GM13977 (cell line): ENCODE results near the gene AKR1C2.
"Not testable (repeated sequence)": the region's sequence is repeated elsewhere in the genome, so short reads cannot be mapped to it uniquely, and the experiment has no call there.

Experiments used
- DNase-seq: peaks from one replicate; pipeline ENCODE4 v3.0.0; 2012; ENCODE audit warnings: low spot score
- in situ Hi-C: fragments of 300-500 bp; cut with MboI; formaldehyde crosslinking; loops from one replicate; pipeline ENCODE4 v1.12.0; 2022; ENCODE audit warnings: low sequenced_read_pairs, low pct_unique_long_range_greater_than_20kb, mixed read lengths, inconsistent platforms; ENCODE audit not compliant: unreplicated experiment
- TF ChIP-seq, protein P1 (sequence below): IDR thresholded peaks from 2 replicates; pipeline ENCODE4 v1.5.1; 2012; ENCODE audit warnings: mild to moderate bottlenecking, control low read depth; ENCODE audit not compliant: insufficient read depth; ENCODE audit errors: extremely low read depth, missing control alignments

Gene AKR1C2

DNA sequence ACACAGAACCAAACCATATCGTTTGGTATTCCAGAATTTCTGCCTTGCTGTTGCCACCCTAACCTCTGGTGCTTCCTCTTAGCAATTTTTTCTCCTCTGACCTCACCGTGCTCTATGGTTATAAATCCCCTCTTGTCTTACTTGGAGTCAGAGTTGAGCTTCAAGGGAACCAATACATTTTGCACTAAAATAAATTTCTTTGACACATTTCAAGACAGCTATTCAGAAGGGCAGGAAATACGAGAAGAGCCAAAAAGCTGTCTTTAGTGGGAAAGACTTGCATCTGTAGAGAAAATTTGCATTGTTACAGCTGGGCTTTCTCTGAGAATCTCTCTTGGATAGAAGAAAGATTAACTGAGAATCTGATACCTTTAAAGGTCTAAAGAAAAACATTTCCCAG, 14.5 kb upstream of the AKR1C2 start:
- no peak for DNase-seq
- TF ChIP-seq, protein P1, sequence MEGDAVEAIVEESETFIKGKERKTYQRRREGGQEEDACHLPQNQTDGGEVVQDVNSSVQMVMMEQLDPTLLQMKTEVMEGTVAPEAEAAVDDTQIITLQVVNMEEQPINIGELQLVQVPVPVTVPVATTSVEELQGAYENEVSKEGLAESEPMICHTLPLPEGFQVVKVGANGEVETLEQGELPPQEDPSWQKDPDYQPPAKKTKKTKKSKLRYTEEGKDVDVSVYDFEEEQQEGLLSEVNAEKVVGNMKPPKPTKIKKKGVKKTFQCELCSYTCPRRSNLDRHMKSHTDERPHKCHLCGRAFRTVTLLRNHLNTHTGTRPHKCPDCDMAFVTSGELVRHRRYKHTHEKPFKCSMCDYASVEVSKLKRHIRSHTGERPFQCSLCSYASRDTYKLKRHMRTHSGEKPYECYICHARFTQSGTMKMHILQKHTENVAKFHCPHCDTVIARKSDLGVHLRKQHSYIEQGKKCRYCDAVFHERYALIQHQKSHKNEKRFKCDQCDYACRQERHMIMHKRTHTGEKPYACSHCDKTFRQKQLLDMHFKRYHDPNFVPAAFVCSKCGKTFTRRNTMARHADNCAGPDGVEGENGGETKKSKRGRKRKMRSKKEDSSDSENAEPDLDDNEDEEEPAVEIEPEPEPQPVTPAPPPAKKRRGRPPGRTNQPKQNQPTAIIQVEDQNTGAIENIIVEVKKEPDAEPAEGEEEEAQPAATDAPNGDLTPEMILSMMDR: no peak
- in situ Hi-C loops: no loop called here

DNA sequence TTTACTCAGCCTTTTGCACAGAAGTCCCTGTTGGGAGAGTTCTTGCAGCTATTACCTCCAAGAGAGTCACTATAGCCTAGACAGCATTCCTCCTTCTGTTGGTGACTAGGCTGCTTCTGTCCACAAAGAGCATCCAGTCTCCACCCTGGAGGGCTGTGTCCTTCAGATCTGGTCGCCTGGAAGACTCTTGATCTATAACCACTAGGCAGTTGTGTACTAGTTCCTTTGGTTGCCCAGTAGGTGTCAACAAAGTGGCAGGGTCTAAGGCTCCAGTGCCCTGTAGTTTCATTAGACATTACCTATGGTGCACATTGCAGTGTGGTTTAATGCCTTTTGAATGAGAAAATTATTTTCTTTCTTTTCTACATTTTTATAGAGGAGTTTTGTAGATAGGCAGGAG, 11.3 kb upstream of the AKR1C2 start:
- no peak for DNase-seq
- TF ChIP-seq, protein P1: no peak

DNA sequence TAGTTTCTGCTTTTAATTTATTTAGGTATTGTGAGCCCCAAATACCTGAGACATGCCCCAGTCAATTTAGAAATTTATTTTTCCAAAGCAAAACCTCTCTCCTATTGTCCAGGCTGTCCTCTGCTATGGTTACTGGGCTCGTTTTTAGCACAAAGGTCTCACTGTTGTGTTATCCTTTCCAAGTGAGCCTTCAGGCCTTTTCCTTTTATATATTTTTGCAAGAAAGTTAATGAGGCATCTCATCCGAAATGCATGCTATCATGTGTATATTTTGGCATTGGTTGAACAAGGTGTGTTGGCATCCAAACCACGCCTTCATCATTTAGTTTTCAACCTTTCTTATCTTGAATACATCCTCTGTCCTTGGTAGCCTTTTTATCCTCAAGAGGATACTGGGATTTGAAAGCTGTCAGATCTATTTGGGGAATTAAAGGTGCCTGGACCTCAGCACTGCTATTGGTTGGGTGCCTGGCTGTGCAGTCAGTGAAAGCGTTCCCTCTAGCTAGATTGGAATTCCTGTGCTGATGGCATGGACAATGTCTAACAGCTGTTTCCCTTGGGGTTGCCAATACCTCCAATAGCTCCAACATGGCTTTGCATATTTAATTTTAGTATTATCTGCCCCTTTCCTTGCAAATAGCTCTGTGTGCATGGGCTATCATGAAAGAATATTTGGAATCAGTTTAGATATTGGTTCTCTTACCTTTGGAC, 10.7 kb upstream of the AKR1C2 start:
- in situ Hi-C loops, DNase-seq: not testable (repeated sequence)

More for the DNA sequence above, 11.3 kb upstream of the AKR1C2 start:
- in situ Hi-C loops: no loop called here

DNA sequence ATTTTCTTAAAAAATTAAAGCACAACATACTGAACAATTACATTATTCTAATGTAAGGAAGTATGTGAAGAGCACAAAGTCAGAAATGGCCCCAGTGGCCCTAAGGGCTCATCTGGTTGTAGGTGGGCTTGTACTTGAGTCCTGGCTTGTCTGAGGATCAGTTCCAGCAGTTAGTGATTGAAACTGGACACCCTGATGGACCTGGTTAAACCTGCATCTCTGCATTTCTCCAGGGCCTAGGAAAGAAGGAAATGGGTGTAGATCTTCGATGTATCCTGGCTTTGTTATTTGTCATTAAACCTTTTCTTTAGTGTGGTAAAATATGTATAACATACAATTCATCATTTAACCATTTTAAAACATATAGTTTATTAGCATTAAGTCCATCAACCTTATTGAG, 9.7 kb upstream of the AKR1C2 start:
- in situ Hi-C loops: no loop called here
- no peak for DNase-seq
- TF ChIP-seq, protein P1: no peak

DNA sequence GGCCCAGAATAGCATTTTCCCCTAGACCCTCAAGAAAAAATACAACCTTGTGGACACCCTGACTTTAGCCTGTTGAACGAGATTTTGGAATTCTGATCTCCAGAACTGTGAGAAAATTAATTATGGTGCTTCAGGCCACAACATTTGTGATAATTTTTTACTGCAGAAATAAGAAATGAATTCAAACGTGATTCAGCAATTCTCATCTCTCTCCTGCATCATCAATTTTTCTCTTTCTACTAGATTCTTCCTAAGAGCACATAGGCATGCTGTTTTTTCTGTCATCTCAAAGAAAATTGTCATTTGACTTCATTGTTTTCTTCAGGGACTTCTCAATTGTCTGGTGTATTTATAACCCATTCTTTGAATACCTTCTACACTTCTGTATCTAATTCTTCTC, 8.9 kb upstream of the AKR1C2 start:
- DNase-seq: no peak
- in situ Hi-C loops: no loop called here
- TF ChIP-seq, protein P1: no peak

DNA sequence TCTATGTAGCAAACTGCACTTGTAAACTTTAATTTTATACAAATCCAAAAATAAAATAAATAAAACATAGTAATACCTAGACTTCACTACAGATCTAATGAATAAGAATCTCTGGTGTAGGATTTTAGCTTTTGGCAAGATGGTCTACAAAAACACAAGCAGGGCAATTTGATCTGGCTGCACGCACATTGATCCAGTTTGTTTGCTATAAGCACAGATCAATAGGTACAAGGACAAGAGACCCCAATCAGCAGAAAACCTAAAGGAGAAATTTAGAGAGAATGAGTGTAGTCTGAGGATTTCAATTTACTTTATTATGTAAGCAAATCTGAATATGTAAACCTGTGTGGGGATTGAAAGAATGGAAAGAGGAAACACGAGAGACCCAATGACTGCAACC, 7.7 kb upstream of the AKR1C2 start:
- in situ Hi-C loops, DNase-seq: not testable (repeated sequence)

DNA sequence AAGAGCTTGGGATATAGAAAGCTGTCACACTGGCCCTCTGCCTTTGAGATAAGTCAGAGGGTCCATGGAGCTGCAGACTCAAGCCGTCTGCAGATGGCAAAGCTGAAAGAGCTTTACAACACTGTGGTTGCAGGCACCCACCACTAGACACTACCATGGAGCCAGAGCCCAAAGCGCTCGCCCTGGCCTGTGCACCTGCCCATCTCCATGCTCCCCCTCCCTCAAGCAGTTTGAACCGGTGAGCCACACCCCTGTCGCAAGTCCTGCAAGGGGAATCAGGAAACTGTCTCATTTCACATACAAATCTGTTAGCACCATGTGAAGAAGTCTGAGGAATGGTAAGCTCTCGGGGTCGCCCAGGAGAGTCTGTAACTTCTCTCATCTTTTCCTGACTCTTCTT, 6.4 kb upstream of the AKR1C2 start:
- DNase-seq, in situ Hi-C loops: not testable (repeated sequence)

DNA sequence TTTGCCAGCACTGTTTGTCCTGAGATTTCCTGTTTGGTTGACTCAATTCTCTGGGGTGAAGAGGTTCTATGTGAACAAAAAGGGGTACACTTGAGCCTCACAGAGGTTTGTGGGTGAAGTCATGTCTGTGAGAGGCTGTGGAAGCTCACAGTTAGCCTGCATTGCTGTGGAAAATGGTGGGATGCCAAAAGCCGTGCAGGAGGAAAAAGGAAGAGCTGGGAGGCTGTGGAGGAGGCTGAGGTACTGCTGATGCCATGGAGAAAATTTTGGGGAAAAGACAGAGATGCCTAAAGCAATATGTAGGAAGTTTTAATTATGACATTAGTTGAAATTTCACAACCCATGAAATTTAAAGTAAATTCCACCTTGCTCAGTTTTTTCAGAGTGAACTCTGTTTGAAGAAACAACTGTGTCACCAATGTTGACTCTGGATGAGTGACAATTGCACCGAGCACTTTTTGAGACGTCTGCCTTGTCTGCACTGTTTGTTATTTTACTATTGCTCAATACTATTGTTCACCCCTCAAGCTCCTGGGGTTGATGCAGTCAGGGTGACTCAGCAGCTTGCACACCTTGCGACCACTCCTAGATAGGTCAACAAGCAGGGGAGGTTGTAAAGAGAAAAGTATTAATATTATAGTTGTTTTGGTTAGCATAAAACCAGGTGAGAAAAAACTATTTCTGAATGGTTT, 5.3 kb upstream of the AKR1C2 start:
- DNase-seq, in situ Hi-C loops: not testable (repeated sequence)

DNA sequence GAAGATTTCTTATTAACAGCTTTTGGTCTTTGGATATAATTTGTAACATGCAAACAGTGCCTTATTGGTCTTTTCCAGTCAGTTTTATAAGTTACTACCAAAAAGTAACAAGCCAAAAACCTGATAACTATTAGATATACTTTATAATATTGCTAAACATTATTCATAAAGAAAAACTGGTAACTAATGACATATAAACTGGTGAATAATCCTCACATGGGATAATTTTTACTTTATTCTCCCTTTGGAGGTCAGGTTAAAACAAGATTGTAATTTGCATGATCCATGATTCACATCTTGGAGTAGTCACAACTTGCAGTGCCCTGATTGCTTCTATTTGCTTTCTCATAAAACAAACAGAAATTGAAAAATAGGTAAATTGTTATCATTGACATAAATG, 844 bp upstream of the AKR1C2 start:
- in situ Hi-C loops, DNase-seq: not testable (repeated sequence)

DNA sequence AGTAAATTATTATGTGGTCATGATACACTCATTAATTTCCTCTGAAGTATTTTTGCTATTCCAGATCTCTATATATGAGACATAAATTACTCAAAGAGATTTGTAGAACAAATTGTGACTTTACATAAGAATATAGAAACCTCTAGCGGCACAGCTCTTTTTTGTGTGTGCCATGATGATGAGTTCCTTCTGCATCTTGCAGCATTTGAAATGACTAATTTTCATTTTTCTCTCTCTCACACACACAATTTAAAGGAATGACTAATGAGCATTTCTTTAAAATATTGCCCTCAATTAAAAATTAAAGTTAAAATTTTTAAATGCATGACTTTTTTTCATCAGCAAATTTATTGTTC, 351 bp upstream of the AKR1C2 start:
- in situ Hi-C loops, DNase-seq: not testable (repeated sequence)
